HEK293 (cell line): ENCODE measurements around the gene MAP7D1.

ENCODE experiments used
- CTCF ChIA-PET: fragments of 350-600 bp; formaldehyde crosslinking; extraction: SDS; loops from one replicate; lab custom pipeline; 2021; ENCODE audit warnings: antibody characterized with exemption; lab: Yijun Ruan, JAX
- POLR2A ChIA-PET: fragments of 300-600 bp; formaldehyde crosslinking; extraction: SDS; loops from one replicate; lab custom pipeline; 2020; ENCODE audit warnings: antibody characterized with exemption, inconsistent platforms; lab: Yijun Ruan, JAX
- H3K27ac ChIP-seq: fragments of 200-500 bp; sonication (Bioruptor generic); 2 replicates; pipeline ENCODE4 v1.5.1; 2014; ENCODE audit warnings: low read depth, low read length, control low read depth, inconsistent platforms; ENCODE audit errors: extremely low read depth
- H3K36me3 ChIP-seq, 2 experiments: fragments of 200-500 bp in 1 of 2; sonication (Bioruptor generic) in 1 of 2; 1 replicate in 1 of 2; 2 replicates in 1 of 2; pipeline ENCODE4 v1.5.1; 2014 to 2017; ENCODE audit warnings: inconsistent platforms in 2 of 2, low read length in 2 of 2; ENCODE audit not compliant: control insufficient read depth in 2 of 2, insufficient read depth in 1 of 2
- H3K4me1 ChIP-seq: fragments of 200-500 bp; sonication (Bioruptor generic); 2 replicates; pipeline ENCODE4 v1.5.1; 2014; ENCODE audit warnings: mild to moderate bottlenecking, low read length, inconsistent platforms; ENCODE audit not compliant: control insufficient read depth, insufficient read depth
- H3K4me3 ChIP-seq: 2 replicates; pipeline ENCODE4 v1.5.1; 2011; ENCODE audit warnings: low read depth, mild to moderate bottlenecking, control low read depth, low read length, moderate library complexity
- H3K9me3 ChIP-seq: fragments of 200-500 bp; sonication (Bioruptor generic); 2 replicates; pipeline ENCODE4 v1.5.1; 2014; ENCODE audit warnings: low read depth, low read length, inconsistent platforms; ENCODE audit not compliant: control insufficient read depth, insufficient read depth
- EGR2 ChIP-seq: fragments of 450-650 bp; formaldehyde crosslinking; IDR thresholded peaks from 2 replicates; pipeline ENCODE4 v1.5.1; 2016; ENCODE audit warnings: low read depth, missing biosample characterization, missing genetic modification characterization
- GFI1B ChIP-seq: fragments of 450-650 bp; formaldehyde crosslinking; IDR thresholded peaks from 2 replicates; pipeline ENCODE4 v1.5.1; 2016; ENCODE audit warnings: missing biosample characterization, missing genetic modification characterization
- SCRT2 ChIP-seq: fragments of 450-650 bp; formaldehyde crosslinking; IDR thresholded peaks from 2 replicates; pipeline ENCODE4 v1.5.1; 2016; ENCODE audit warnings: missing biosample characterization, missing genetic modification characterization
- ZBTB17 ChIP-seq: fragments of 450-650 bp; formaldehyde crosslinking; IDR thresholded peaks from 2 replicates; pipeline ENCODE4 v1.5.1; 2016; ENCODE audit warnings: missing biosample characterization, missing genetic modification characterization
- ZFHX2 ChIP-seq: fragments of 450-650 bp; formaldehyde crosslinking; conservative IDR thresholded peaks from 2 replicates; pipeline ENCODE4 v1.5.1; 2016; ENCODE audit warnings: missing biosample characterization, missing genetic modification characterization
- ZFP37 ChIP-seq: fragments of 450-650 bp; formaldehyde crosslinking; IDR thresholded peaks from 2 replicates; pipeline ENCODE4 v1.5.1; 2016; ENCODE audit warnings: missing biosample characterization, missing genetic modification characterization
- ZNF311 ChIP-seq: fragments of 450-650 bp; formaldehyde crosslinking; IDR thresholded peaks from 2 replicates; pipeline ENCODE4 v1.5.1; 2017; ENCODE audit warnings: missing biosample characterization, missing genetic modification characterization, borderline replicate concordance
- ZNF677 ChIP-seq: fragments of 450-650 bp; IDR thresholded peaks from 2 replicates; pipeline ENCODE4 v1.5.0; 2018; ENCODE audit warnings: missing biosample characterization, mild to moderate bottlenecking, missing genetic modification characterization, moderate library complexity
- ZNF747 ChIP-seq: fragments of 450-650 bp; formaldehyde crosslinking; IDR thresholded peaks from 2 replicates; pipeline ENCODE4 v1.5.1; 2016; ENCODE audit warnings: missing biosample characterization, missing genetic modification characterization
- ZNF768 ChIP-seq: fragments of 450-650 bp; formaldehyde crosslinking; IDR thresholded peaks from 2 replicates; pipeline ENCODE4 v1.5.1; 2018; ENCODE audit warnings: missing biosample characterization, mild to moderate bottlenecking, missing genetic modification characterization
- TF ChIP-seq, protein P1 (sequence below): fragments of 450-650 bp; formaldehyde crosslinking; IDR thresholded peaks from 2 replicates; pipeline ENCODE4 v1.5.1; 2016; ENCODE audit warnings: missing biosample characterization, missing genetic modification characterization
- TF ChIP-seq, protein P2 (sequence below): fragments of 450-650 bp; formaldehyde crosslinking; IDR thresholded peaks from 2 replicates; pipeline ENCODE4 v1.5.1; 2016; ENCODE audit warnings: missing biosample characterization, missing genetic modification characterization

MAP7D1 gene

DNA sequence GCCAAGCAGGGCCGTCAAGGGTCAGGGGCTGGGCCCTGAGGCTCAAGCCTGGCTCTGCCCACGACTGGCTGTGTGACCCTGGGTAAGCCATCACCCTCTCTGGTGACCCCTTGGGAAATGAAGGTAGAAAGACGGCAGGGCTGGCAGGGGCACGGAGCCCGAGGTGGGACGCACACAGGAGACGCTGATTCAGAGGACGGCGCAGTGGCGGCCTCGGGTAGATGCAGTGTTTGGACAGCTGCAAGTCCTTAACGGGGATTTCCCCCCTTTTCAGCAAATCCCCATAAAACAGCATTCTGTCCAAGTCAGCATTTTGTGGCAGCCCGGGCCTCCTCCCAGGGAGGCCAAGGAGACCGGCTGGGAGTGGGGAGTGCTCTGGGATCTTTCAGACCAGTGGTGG lies 47.6 kb upstream of the MAP7D1 start:
- Histone ChIP-seq H3K9me3 (no peaks in the 10 kb centered on the region), H3K4me3 (no peak overlapping the region), H3K4me1 (no peaks in the 10 kb centered on the region), H3K27ac (no peak overlapping the region), H3K36me3 (no peaks in the 10 kb centered on the region)
- ChIA-PET POLR2A (no interaction called here), CTCF (interaction anchor here (1.6 to 4.6 kb wide), 2 partner anchors 26 to 41 kb away, joined by 5 to 38 read pairs; partner anchors contain the start of gene TRAPPC3)
- peak; percentile 82 for TF ChIP-seq ZNF768
- TF ChIP-seq ZNF677 (tag by site-specific recombination), result no peak

DNA sequence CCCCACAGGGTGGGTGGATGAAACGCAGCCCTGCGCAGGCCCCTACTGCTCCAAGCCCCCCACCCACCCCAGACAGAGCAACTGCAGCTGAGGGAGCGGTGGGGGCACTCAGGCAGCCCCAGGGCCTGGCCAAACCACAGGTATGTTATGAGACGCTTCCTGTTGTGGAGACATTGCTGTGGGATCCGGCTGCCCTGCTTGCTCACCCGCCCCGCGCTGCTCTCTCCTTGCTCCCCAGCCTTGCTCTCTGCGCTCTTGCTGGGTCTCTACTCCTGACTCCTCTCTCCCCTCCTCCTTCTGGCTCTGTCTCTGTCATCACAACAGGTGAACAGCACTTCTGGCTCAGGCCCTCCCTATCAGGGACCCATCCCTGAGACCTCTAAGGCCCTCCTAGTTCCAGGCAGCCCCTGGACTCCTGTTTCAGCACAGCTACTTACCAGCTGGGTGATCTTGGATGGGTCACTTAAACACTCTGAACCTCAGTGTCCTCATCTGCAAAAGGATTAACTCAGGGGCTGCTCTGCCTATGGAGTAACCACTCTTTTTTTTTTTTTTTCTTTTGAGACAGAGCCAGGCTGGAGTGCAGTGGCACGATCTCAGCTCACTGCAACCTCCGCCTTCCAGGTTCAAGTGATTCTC lies 46.8 kb upstream of the MAP7D1 start:
- no peaks in the 10 kb centered on the region for H3K4me1 ChIP-seq
- no peak overlapping the region for H3K27ac ChIP-seq
- no peak overlapping the region for H3K4me3 ChIP-seq
- H3K9me3 ChIP-seq, result no peaks in the 10 kb centered on the region
- TF ChIP-seq GFI1B (tag by site-specific recombination) (no peak), SCRT2 (peak; percentile 40; the same call in 1 of the 2 replicates)
- ChIA-PET POLR2A (interaction anchor here (0.6 kb wide), 1 partner anchor 179 kb away, joined by 3 read pairs; no protein-coding TSS in a partner anchor), CTCF (interaction anchor here (0.5 to 4.6 kb wide), 7 partner anchors 13 to 179 kb away, joined by 3 to 38 read pairs (median 5); partner anchors contain the start of gene TRAPPC3)
- no peaks in the 10 kb centered on the region for H3K36me3 ChIP-seq

DNA sequence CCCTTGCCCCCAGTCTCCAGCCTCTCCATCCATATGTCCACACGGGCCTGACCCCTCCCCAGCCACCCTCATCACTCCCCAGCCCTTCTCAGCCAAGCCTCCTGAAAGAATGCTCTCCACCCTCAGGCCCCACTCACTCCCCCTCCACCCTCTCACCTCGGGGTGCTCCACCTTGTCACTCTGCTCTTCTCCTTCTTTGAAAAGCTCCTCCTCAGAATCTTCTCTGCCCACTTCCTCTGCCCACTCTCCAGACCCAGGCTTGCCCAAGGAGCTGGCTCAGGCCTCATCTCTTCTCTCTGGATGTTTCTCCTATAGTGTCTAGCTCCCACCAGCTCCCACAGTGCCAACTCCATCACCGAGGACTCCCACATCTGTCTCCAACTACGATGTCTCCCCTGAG lies 44.8 kb upstream of the MAP7D1 start:
- H3K4me1 ChIP-seq, result no peaks in the 10 kb centered on the region
- TF ChIP-seq ZFHX2 (tag by site-specific recombination) (peak; percentile 81), EGR2 (peak; percentile 91)
- TF ChIP-seq, protein P1, sequence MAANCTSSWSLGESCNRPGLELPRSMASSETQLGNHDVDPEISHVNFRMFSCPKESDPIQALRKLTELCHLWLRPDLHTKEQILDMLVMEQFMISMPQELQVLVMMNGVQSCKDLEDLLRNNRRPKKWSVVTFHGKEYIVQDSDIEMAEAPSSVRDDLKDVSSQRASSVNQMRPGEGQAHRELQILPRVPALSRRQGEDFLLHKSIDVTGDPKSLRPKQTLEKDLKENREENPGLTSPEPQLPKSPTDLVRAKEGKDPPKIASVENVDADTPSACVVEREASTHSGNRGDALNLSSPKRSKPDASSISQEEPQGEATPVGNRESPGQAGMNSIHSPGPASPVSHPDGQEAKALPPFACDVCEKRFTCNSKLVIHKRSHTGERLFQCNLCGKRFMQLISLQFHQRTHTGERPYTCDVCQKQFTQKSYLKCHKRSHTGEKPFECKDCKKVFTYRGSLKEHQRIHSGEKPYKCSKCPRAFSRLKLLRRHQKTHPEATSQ (tag by site-specific recombination), result no peak
- TF ChIP-seq, all 188 proteins: peak for 2
- H3K27ac ChIP-seq, result no peak overlapping the region
- ChIA-PET CTCF (interaction anchor here (1.4 to 4.6 kb wide), 3 partner anchors 11 to 77 kb away, joined by 6 to 38 read pairs (median 10); no protein-coding TSS in a partner anchor), POLR2A (interaction anchor here (0.6 kb wide), 1 partner anchor 118 kb away, joined by 4 read pairs; no protein-coding TSS in a partner anchor)
- H3K36me3 ChIP-seq, result no peaks in the 10 kb centered on the region
- H3K4me3 ChIP-seq, result no peak overlapping the region
- H3K9me3 ChIP-seq, result no peaks in the 10 kb centered on the region

DNA sequence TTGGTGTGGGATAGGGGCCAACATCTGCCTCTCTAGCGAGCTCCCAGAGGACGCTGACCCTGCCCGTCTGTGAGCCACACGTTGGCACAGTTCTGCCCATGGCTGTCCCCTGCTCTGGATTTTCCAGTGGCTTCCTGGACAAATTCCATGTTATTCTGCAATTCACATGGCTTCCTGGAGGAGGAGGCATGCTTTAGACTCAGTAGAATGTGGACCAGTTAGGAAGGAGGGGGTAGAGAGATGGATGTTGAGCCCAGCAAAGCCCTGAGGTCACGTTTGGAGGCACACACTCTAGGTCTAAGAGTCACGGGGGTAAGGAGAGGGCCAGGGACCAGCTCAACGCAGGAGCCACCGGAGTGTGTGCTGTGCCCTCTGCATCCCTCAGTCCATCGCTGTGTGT lies 43.1 kb upstream of the MAP7D1 start:
- POLR2A ChIA-PET, result interaction anchor here (1.1 kb wide), 1 partner anchor 20 kb away, joined by 9 read pairs; no protein-coding TSS in a partner anchor
- Histone ChIP-seq H3K4me1 (no peaks in the 10 kb centered on the region), H3K9me3 (no peaks in the 10 kb centered on the region), H3K4me3 (no peak overlapping the region), H3K27ac (no peak overlapping the region), H3K36me3 (no peaks in the 10 kb centered on the region)
- CTCF ChIA-PET, result interaction anchor here (0.5 to 7.5 kb wide), 2 partner anchors 21 to 238 kb away, joined by 3 to 65 read pairs; no protein-coding TSS in a partner anchor
- TF ChIP-seq ZBTB17, result no peak
- TF ChIP-seq, protein P2, sequence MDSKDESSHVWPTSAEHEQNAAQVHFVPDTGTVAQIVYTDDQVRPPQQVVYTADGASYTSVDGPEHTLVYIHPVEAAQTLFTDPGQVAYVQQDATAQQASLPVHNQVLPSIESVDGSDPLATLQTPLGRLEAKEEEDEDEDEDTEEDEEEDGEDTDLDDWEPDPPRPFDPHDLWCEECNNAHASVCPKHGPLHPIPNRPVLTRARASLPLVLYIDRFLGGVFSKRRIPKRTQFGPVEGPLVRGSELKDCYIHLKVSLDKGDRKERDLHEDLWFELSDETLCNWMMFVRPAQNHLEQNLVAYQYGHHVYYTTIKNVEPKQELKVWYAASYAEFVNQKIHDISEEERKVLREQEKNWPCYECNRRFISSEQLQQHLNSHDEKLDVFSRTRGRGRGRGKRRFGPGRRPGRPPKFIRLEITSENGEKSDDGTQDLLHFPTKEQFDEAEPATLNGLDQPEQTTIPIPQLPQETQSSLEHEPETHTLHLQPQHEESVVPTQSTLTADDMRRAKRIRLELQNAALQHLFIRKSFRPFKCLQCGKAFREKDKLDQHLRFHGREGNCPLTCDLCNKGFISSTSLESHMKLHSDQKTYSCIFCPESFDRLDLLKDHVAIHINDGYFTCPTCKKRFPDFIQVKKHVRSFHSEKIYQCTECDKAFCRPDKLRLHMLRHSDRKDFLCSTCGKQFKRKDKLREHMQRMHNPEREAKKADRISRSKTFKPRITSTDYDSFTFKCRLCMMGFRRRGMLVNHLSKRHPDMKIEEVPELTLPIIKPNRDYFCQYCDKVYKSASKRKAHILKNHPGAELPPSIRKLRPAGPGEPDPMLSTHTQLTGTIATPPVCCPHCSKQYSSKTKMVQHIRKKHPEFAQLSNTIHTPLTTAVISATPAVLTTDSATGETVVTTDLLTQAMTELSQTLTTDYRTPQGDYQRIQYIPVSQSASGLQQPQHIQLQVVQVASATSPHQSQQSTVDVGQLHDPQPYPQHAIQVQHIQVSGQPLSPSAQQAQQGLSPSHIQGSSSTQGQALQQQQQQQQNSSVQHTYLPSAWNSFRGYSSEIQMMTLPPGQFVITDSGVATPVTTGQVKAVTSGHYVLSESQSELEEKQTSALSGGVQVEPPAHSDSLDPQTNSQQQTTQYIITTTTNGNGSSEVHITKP (tag by site-specific recombination), result no peak
- no peak for TF ChIP-seq ZNF311 (tag by site-specific recombination)
- TF ChIP-seq ZFP37 (tag by site-specific recombination), result no peak
- no peak for TF ChIP-seq ZNF747
